PC-3 (cell line): ENCODE data around the gene ZNF319. TPM values are rescaled to one million over a fixed set of nuclear protein-coding genes. Genes with fewer than 3 reads are reported as not detected.

ENCODE experiments used
- ATAC-seq: fragments of 200-7000 bp; cut with Tn5 transposase; 2 replicates; pipeline ENCODE4 v1.9.1; 2020; ENCODE audit warnings: mild to moderate bottlenecking, moderate library complexity
- BruUV-seq: library from RNA; stranded (reverse); fragments of 400-500 nt; replicated peaks from 2 replicates; lab custom pipeline; 2021; lab: Mats Ljungman, UMichigan
- CTCF ChIA-PET: fragments of 300-600 bp; sonication (Branson Sonifier 250); formaldehyde crosslinking; loops from one replicate; lab custom pipeline; 2022; ENCODE audit warnings: antibody characterized with exemption; lab: Charles Lee
- POLR2A ChIA-PET: fragments of 300-600 bp; sonication (Branson Sonifier 250); formaldehyde crosslinking; loops from one replicate; lab custom pipeline; 2022; ENCODE audit warnings: antibody characterized with exemption; ENCODE audit not compliant: unreplicated experiment; lab: Charles Lee
- DNase-seq: peaks from one replicate; pipeline ENCODE4 v3.0.0-alpha.2; 2015
- H2AFZ ChIP-seq: fragments of 300-600 bp; sonication (generic); 2 replicates; pipeline ENCODE4 v1.6.0; 2016; ENCODE audit warnings: antibody characterized with exemption, low read length
- H3F3A ChIP-seq: fragments of 300-600 bp; sonication (generic); one replicate; pipeline ENCODE4 v1.6.0; 2017; ENCODE audit warnings: antibody characterized with exemption, low read length, control low read depth, mild to moderate bottlenecking; ENCODE audit not compliant: unreplicated experiment
- H3K27ac ChIP-seq: fragments of 300-600 bp; sonication (generic); 2 replicates; pipeline ENCODE4 v1.5.1; 2016; ENCODE audit warnings: mild to moderate bottlenecking, low read length
- H3K27me3 ChIP-seq: fragments of 300-600 bp; sonication (generic); 2 replicates; pipeline ENCODE4 v1.6.1; 2016; ENCODE audit warnings: low read length, mixed read lengths
- H3K36me3 ChIP-seq: fragments of 300-600 bp; sonication (generic); 2 replicates; pipeline ENCODE4 v1.6.1; 2016; ENCODE audit warnings: low read depth, mixed run types, low read length, mixed read lengths
- H3K4me1 ChIP-seq: fragments of 300-600 bp; sonication (generic); 2 replicates; pipeline ENCODE4 v1.5.1; 2016; ENCODE audit warnings: low read length; ENCODE audit not compliant: insufficient read depth
- H3K4me2 ChIP-seq: fragments of 300-600 bp; sonication (generic); 2 replicates; pipeline ENCODE4 v1.6.0; 2016; ENCODE audit warnings: low read length
- H3K4me3 ChIP-seq: fragments of 300-600 bp; sonication (generic); 2 replicates; pipeline ENCODE4 v1.5.1; 2016; ENCODE audit warnings: mild to moderate bottlenecking, low read length, mixed read lengths
- H3K79me2 ChIP-seq: fragments of 300-600 bp; sonication (generic); 2 replicates; pipeline ENCODE4 v1.6.1; 2017; ENCODE audit warnings: low read length, mixed read lengths
- H3K9ac ChIP-seq: fragments of 300-600 bp; sonication (generic); 2 replicates; pipeline ENCODE4 v1.6.0; 2016; ENCODE audit warnings: mild to moderate bottlenecking, low read length
- H3K9me2 ChIP-seq: fragments of 300-600 bp; sonication (generic); replicated peaks from 2 replicates; pipeline ENCODE4 v1.6.1; 2016; ENCODE audit warnings: mixed run types, low read length, mixed read lengths
- H3K9me3 ChIP-seq: fragments of 300-600 bp; sonication (generic); 2 replicates; pipeline ENCODE4 v1.6.1; 2016; ENCODE audit warnings: low read length, mixed read lengths
- H4K20me1 ChIP-seq: fragments of 300-600 bp; sonication (generic); 2 replicates; pipeline ENCODE4 v1.6.1; 2016; ENCODE audit warnings: low read length, mixed read lengths
- EZH2 ChIP-seq: fragments of 300-600 bp; sonication (generic); IDR thresholded peaks from one replicate; pipeline ENCODE4 v1.6.1; 2017; ENCODE audit warnings: antibody characterized with exemption, mild to moderate bottlenecking, low read length; ENCODE audit not compliant: unreplicated experiment
- EZH2phosphoT487 ChIP-seq: fragments of 300-600 bp; sonication (generic); IDR thresholded peaks from 2 replicates; pipeline ENCODE4 v1.6.1; 2018; ENCODE audit warnings: mild to moderate bottlenecking, antibody characterized with exemption, low read length, borderline replicate concordance
- intact Hi-C: fragments of 100-400 bp; cut with micrococcal nuclease; formaldehyde crosslinking; loops from 2 replicates; pipeline ENCODE4 v1.9.0; 2023
- total RNA-seq: library from RNA; depleted of rRNA; stranded (reverse); fragments of >200 nt; gene quantifications from 2 replicates; pipeline ENCODE4 v1.2.3, GENCODE V29; 2014
- TF ChIP-seq, protein P1 (sequence below): fragments of 300-600 bp; sonication (generic); conservative IDR thresholded peaks from 2 replicates; pipeline ENCODE4 v1.5.1; 2017; ENCODE audit warnings: antibody characterized with exemption, low read depth, mild to moderate bottlenecking, low read length

The ZNF319 gene
- total RNA-seq, 1 experiment from 2014 or later: 2.2 TPM

DNA sequence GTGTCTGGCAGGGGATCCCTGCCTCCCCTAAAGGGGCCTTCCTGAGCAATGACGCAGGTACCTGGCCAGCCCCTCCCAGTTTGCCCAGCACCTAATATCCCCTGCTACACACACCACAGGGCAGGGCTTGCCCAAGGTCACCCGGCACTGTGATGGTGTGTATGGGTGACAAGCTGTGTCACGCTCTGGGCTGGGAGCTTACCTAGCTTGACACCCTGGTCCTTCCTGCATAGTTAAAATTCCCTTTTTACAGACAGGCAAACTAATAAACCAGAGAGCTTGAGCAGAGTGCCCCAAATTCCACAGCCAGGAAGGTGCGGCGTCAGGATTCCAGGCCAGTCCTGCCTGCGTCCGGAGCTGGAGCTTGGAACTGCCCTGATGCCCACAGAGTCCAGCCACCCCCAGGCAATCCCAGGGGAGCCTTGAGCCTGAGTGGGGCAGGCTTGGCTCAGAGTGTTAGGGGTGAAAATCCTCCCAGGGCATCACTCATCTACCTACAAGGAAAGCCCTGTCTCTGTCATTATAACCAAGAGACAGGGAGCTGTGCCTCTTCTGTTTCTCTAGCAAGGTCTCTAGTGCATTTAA is 43.2 kb upstream of the ZNF319 start:
- H3K27me3 ChIP-seq: no peaks in the 10 kb centered on the region
- H3F3A ChIP-seq: no peaks in the 10 kb centered on the region
- CTCF ChIA-PET: no interaction called here
- H2AFZ ChIP-seq: no peak overlapping the region
- no peaks in the 10 kb centered on the region for H3K4me1 ChIP-seq
- no peak for ATAC-seq
- H4K20me1 ChIP-seq: no peaks in the 10 kb centered on the region
- BruUV-seq: no TSS peak
- no peak overlapping the region for H3K4me2 ChIP-seq
- H3K4me3 ChIP-seq: no peak overlapping the region
- H3K36me3 ChIP-seq: no peaks in the 10 kb centered on the region
- TF ChIP-seq EZH2phosphoT487 (no peak), EZH2 (no peak)
- TF ChIP-seq, protein P1, sequence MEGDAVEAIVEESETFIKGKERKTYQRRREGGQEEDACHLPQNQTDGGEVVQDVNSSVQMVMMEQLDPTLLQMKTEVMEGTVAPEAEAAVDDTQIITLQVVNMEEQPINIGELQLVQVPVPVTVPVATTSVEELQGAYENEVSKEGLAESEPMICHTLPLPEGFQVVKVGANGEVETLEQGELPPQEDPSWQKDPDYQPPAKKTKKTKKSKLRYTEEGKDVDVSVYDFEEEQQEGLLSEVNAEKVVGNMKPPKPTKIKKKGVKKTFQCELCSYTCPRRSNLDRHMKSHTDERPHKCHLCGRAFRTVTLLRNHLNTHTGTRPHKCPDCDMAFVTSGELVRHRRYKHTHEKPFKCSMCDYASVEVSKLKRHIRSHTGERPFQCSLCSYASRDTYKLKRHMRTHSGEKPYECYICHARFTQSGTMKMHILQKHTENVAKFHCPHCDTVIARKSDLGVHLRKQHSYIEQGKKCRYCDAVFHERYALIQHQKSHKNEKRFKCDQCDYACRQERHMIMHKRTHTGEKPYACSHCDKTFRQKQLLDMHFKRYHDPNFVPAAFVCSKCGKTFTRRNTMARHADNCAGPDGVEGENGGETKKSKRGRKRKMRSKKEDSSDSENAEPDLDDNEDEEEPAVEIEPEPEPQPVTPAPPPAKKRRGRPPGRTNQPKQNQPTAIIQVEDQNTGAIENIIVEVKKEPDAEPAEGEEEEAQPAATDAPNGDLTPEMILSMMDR: no peak
- intact Hi-C loops: no loop called here
- no peaks in the 10 kb centered on the region for H3K9me2 ChIP-seq
- H3K27ac ChIP-seq: no peak overlapping the region
- H3K79me2 ChIP-seq: no peaks in the 10 kb centered on the region
- no peaks in the 10 kb centered on the region for H3K9me3 ChIP-seq
- DNase-seq: no peak
- no peak overlapping the region for H3K9ac ChIP-seq
- POLR2A ChIA-PET: no interaction called here

- H3K36me3 ChIP-seq: no peaks in the 10 kb centered on the region
- no peaks in the 10 kb centered on the region for H3K79me2 ChIP-seq
- H2AFZ ChIP-seq: no peak overlapping the region
- DNase-seq (no peak), ATAC-seq (no peak)
- intact Hi-C loops: no loop called here
- H3K9me2 ChIP-seq: no peaks in the 10 kb centered on the region
- BruUV-seq: no TSS peak
- no peak overlapping the region for H3K9ac ChIP-seq
- H3K4me2 ChIP-seq: no peak overlapping the region
- ChIA-PET POLR2A (no interaction called here), CTCF (no interaction called here)
- H3F3A ChIP-seq: no peaks in the 10 kb centered on the region
- TF ChIP-seq EZH2phosphoT487: no peak
- TF ChIP-seq EZH2: no peak
- TF ChIP-seq, protein P1: no peak
- H3K4me3 ChIP-seq: no peak overlapping the region
- H3K27ac ChIP-seq: no peak overlapping the region
- no peaks in the 10 kb centered on the region for H3K27me3 ChIP-seq
- H3K9me3 ChIP-seq: no peaks in the 10 kb centered on the region
- no peaks in the 10 kb centered on the region for H4K20me1 ChIP-seq
- H3K4me1 ChIP-seq: no peaks in the 10 kb centered on the region
Measured at GRCh38 chr16:58042886-58043515, 42.5 kb upstream of the ZNF319 start.
